Esophagus mucosa (tissue), 1 donor: Measurements from ENCODE around the gene FAM110A. TPM values are rescaled to one million over a fixed set of nuclear protein-coding genes. Genes with fewer than 3 reads are reported as not detected.
"Not testable (repeated sequence)": the region's sequence is repeated elsewhere in the genome, so short reads cannot be mapped to it uniquely, and the experiment has no call there.

Source experiments
- ATAC-seq: fragments of 200-7000 bp; cut with Tn5 transposase; one replicate; pipeline ENCODE4 v1.9.1; 2020
- total RNA-seq: library from RNA; stranded (reverse); gene quantifications from one replicate; pipeline ENCODE4 v1.2.4, GENCODE V29; 2023
- donor health status: DM: yes; HTN: yes; CAD: no.

The FAM110A gene
- total RNA-seq, 1 donor from 2014 or later, result 32.8 TPM

DNA sequence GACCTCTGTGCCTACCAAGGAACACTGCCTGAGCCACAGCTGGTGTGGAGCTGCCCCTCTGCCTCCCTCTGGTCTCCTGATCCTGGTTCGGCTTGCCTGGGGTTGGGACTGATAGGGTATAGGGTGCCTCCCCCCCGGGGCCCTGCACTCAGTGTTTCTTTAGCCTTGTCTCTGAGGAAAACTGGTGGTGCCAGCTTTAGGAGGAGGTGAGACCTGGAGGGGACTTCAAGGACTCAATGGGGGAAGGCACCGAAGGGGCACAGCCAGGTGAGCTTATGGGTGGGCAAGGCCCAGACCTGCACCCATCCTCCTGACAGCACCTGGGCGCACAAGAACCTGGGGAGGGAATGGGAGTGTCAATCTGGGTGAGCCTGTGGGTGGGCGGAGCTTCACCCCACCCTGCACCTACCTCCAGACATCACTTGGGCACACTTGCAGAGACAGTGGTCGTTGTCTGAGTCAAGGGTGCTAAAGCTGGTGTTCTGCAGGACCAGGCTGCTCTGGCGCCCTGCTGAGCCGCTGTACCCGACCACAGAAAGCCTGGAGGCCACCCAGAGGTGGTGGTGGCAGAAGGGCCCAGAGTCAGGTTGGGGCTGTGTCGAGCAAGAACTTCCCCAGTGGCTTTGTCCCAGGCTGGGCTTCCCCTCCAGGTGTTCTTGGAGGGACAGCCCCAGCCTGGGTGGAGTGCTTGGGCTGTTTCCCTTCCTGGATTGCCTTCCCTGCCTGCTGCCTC is 40.5 kb downstream of the FAM110A start:
- peak; percentile 24 for ATAC-seq

DNA sequence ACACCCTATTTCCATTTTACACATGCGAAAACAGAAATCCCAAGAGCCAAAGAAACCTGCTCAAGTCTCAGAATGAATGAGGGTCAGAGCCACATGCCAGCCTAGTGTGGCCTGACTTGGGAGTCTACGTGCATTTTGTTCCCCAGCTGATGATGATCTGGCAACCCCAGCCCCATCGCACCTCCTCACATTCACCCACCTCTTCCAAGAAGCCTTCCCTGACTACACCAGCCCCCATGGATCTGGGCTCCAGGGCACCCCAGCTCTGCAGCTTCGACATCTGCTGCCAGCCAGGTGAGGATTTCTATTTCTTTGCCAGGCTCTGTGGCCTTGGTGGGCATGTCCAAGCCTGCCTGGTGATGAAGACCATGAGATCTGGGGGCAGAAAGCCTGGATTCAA is 41.6 kb downstream of the FAM110A start:
- no peak for ATAC-seq

DNA sequence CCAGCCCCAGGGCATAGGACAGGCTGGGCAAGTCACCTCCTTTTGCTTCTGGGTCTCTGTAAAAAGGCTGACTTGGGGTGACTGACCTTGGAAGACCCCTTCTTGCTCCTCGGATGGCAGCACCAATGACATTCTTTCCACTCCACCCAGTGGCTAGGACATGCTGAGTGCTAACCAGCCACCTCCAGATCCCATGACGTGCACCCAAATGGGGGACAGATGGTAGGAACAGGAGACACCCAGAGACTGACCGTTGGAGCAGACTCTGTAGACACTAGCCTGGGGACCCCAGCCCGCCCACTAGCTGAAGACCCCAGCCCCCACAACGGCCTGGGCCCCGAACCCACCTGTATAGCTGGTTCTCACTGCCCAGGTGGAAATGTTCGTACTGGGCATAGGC is 44.3 kb downstream of the FAM110A start:
- no peak for ATAC-seq

DNA sequence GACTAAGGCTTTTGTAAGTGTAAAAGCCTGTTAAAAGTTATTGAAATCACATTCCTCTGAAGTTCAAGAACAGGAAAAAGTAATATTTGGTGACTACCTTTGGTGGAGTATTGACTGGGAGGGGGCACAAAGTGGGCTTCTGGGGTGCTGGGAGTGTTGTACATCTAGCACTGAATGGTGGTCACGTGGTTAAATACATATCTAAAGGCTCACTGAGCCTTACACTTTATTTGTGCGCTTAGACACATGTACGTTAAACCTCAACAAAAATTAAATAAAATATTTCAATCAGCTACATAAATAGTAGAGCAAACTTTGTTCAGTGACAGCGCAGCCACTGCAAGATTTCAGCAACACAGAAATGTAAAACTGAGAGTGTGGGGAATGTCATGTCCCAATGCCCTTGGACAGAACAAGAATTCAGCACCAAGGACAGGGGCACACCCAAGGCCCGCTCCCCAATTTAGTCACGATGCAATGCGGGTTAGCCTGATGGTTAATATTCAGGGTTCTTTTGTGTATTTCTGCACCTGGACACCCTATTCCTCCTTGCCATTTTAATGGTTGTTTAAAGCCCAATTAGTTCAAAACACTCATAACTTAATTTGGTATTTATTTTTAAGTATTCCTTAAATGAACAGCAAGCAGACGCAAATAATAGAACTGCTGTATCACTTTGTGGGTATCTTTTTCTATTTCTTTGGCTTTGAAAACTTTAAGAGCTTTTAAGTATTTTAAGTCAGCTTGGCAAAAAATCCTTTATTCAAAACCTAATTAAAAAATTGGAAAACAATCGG is 45.2 kb downstream of the FAM110A start:
- no peak for ATAC-seq

DNA sequence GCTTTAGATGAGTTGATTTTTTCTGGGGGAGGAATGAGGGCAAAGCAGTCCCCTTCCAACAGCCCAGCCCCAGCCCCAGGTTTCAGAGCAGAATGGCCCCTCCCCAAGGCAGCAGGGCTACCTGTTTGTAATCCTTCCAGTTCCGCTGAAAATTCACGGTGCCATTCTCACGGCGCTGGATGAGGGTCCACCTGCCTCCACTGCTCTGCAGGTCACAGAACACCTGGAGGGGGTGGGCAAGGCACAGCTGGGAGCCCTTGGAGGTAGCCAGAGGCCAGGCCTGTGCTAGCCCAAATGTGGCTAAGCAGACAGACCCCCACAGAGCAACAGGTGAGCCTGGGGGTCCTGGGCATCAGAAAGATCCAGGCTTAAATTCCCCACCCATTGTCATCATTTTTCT is 46.1 kb downstream of the FAM110A start:
- no peak for ATAC-seq

DNA sequence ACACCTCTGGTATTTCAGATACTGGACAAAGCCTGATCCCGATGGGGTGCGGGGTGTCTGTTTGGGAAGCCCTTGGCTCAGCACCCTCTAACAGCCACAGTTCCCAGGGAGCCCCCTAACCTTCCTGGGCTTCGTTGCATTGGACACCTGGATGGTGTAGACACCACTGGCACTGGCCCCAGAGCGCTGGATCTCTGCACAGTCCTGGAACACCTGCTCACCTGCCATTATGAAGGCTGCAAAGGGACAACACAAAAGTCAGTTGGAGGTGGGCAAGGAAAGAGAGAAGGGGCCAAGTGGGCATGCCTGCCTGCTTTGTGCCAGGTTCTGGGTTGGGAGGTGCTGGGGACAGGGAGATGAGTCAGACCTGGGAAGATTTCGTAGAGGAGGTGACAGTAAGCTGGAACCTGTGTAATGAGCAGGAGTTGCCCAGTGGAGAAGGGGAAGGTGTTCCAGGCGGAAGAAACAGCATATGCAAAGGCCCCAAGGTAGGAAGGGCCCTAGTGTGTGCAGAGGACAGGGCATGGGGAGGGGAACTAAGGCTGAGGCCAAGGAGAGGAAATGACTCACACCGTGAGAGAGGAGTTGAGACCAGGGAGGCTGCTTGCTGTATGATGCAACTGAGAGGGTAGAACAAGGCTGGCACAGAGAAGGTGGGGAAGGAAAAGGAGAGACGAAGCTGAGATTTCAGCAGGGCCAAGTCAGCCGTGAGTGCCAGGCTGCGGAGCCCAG is 47.7 kb downstream of the FAM110A start:
- peak; percentile 86 for ATAC-seq

DNA sequence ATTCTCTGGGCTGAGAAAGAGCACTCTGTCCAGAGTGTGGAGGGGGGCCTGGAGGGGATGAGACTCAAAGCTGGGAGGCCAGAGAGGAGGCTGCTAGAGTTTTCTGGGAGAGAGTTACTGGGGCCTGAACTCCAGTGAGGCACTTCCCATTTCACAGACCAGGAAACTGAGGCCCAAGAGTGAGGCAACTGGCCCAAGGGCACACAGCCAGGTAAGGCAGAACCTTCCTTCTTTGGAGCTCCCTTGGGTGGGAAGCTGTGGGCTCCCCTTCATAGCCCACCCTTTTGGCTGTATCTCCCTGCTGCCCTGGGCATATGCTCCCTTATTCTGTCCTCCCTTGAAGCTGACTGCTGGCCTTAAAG is 48.2 kb downstream of the FAM110A start:
- no peak for ATAC-seq

DNA sequence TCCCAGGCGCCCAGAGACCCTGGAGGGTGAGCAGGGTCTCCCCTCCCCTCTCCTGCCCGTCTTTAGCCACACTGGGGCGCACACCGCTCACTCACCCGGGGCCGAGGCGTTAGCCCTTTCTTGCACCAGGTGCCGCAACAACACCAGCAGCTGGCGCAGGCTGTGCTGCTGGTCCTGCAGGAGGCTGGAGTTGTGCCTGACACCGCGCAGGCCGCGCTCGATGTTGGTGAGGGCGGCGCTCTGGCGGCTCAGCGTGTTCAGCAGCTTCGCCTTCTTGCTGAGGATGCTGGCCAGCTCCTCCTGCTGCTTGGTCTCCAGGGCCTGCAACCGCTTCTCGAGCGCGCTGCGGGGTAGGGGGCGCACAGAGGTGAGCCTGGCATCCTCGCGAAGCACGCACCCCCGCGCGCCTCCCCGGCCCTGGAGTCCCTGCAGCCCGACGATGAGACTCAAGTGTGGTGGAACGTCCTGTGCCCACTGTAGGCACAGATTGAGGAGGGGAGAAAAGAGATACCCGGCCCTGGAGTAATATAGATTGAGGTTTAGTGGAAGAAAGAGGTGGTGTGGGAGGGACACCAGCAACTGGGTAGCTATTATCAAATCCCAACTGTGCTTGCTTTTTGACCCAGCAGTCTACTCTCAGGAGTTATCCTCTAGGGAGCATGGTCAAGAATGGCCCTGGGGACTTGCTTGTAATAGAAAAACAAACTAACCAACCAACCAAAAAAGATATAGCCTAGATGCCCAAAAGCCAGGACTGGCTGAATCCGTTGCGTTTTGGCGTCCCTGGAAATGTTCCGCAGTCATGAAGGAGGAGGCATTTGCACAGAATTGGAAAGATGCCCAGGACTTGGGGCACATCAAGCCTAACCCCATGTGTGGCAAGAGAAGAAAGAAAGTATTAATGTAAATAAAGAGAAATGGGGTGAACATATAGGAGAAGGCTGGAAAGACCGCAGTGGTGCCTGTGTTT is 51.8 kb downstream of the FAM110A start:
- peak; percentile 57 for ATAC-seq

DNA sequence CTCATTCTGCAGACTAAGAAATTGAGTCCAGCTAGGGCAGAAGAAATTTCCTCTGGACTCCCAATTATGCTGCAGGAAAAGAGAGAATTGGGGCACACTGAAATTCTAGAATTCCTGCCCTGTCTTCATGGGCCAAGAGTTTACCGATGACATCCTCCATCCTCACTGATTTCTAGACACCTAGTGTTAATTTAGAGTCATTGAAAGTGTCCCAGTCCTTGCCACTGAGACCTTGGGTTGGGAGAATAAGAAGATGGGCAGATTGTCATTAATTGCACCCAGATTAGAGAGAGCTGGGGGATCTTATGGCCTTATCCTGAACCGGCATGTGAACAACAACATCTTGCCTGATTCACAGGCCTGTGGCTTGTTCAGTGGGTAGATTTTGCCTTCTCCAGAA is 53.6 kb downstream of the FAM110A start:
- no peak for ATAC-seq

DNA sequence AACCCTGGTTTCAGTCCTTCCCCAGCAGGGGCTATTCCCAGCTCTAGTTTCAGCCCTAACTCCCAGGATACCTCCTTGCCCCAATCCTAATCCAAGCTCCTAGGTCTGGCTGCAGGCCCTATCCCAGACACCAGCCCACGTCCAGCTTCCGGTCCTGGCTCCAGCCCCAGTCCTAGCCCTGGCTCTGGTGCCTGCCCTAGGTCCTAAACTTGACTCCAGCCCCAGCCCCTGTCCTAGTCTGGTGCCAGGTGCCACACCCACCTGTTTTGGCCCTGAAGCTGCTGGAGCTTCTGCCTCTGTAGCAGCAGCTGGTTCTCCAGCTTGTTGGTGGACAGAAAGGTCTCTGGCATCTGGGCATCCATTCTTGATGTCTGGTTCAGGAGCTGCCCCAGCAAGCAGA is 54.5 kb downstream of the FAM110A start:
- ATAC-seq, result no peak

DNA sequence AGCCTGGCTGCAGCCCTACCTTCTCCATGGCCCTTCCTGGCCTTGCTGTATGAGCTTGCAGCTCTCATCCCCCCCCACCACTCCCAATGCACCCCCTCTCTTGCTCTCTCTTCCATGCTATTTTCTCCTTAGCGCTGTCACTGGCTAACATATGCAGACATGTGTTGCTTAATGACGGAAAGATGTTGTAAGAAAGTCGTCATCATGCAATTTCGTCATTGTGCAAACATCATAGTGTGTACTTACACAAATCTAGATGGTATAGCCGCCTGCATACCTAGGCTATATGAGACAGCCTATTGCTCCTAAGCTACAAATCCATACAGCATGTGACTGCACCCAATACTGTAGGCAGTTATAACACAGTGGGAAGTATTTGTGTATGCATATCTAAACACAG is 55.6 kb downstream of the FAM110A start:
- ATAC-seq, result no peak

DNA sequence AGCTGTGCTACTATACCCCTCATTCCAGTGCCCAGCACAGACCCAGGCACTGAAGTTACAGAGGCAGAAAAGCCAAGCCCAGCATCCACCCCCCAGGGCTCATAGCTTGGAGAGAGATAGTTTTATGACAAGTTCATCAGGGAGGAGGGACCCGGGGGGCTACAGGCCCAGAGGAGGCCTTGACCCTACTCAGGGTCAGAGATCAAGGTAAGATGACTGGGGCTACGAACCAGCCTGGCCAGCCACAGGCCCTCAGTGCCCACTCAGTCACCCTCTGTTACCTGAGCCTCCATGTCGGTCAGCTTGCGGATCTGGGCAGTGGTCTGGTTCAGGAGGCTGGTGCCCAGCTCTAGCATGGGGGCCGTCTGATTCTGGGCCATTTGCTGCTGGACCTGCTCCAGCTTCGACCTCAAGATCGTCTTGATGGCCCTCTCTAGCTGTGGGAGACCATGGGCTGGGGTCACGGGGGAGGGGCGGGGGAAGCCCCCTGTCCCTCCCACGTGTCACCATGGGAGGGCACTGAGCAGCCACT is 56.5 kb downstream of the FAM110A start:
- ATAC-seq, result no peak

DNA sequence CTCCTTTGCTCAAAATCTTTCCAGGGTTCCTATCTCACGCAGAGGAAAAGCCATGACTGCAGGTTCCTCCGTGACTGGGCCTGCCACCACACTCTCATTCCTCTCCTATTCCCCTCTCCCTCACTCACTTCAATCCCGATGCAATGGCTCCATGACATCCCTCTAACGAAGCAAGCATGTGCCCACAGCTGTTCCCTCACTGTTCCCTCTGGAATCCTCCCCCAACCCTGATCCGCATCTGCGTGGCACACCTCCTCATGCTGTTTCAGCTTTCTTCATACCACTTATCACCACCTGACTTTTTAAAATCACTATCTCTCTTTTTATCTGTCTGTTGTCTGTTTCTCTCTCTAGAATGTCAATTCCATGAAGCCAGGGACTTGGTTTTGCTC is 57.1 kb downstream of the FAM110A start:
- no peak for ATAC-seq

DNA sequence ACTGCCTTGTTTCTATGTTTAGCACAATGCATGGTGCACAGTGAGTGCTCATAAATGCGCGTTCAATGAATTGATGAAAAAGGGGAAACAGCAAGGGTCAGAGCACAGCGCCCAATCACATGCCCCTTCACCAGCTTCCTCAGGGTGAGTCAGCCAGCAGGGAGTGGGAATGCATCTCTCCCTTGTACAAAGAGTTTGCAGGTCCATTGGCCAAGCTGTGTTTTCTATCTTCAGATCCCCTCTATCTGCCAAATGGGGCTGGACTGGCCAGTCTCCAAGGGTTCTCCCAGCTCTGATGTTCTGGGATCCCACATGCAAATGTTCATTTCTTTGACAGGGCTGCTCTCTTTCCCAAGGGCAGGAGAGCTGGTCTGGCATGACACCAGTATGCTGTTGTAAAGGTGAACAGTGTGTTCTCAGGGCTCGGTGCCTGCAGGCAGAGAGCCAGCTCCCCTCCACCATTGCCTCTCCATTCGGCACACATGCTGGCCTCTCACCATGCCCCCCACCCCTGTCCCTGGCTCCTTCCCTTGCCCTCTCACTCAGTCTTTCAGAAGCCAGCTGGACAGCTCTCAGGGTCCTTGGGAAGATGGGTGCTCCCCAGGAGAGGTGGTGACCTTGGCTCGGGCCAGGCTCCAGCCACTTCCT is 57.7 kb downstream of the FAM110A start:
- ATAC-seq, result no peak

DNA sequence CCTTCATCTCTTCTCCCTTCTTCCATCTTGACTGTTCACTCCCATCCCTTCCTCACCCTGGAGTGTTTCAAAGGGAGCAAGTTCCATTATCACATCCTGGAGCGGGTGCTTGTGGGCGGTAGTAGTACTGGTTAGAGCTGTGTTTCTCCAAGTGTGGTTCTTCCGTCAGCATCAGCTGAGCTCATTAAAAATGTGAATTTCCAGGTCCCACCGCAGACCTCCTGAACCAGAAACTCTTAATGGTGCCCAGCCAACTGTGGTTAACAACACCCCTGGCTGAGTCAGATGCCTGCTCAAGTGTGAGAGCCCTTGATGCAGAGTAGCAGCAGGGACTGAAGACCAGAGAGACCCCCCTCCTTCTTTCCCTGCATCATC is 58.2 kb downstream of the FAM110A start:
- ATAC-seq, result no peak

DNA sequence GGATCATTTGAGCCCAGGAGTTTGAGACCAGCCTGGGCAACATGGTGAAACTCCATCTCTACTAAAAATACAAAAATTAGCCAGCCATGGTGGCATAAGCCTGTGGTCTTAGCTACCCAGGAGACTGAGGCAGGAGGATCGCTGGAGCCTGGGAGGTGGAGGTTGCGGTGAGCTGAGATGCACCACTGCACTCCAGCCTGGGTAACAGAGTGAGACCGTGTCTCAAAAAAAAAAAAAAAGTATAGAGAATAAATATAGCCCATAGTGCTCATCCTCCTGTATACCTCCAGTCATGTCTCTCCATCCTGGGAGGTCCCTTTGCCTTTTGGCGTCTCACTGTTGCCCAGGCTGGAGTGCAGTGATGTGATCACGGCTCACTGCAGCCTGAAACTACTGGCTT is 58.9 kb downstream of the FAM110A start:
- ATAC-seq, result not testable (repeated sequence)

Other genes with a start within 250 kb of the FAM110A start
- not detected for gene TCF15, start 223.4 kb upstream of the FAM110A start, total RNA-seq
- 34.7 TPM for gene SRXN1, start 180.5 kb upstream of the FAM110A start, total RNA-seq
- not detected for gene SCRT2, start 157.9 kb upstream of the FAM110A start, total RNA-seq
- gene SLC52A3, start 65.2 kb upstream of the FAM110A start, total RNA-seq, result 6.7 TPM
- gene ANGPT4, start 82.6 kb downstream of the FAM110A start, total RNA-seq, result 0.08 TPM
- not detected for gene RSPO4, start 168.6 kb downstream of the FAM110A start, total RNA-seq